ENCODE measurements around the gene CCNG2. TPM values are rescaled to one million over a fixed set of nuclear protein-coding genes. Genes with fewer than 3 reads are reported as not detected.
A peak's percentile ranks its signal among the peaks of the same experiment; 100 is the strongest.

The CCNG2 gene
- total and polyA plus RNA-seq, 9 of the 15 experiments (the other 6 are each of a cell fraction or from before 2014, with no cell fraction given), result 0.49 to 6.6 (median 2.9) TPM

DNA sequence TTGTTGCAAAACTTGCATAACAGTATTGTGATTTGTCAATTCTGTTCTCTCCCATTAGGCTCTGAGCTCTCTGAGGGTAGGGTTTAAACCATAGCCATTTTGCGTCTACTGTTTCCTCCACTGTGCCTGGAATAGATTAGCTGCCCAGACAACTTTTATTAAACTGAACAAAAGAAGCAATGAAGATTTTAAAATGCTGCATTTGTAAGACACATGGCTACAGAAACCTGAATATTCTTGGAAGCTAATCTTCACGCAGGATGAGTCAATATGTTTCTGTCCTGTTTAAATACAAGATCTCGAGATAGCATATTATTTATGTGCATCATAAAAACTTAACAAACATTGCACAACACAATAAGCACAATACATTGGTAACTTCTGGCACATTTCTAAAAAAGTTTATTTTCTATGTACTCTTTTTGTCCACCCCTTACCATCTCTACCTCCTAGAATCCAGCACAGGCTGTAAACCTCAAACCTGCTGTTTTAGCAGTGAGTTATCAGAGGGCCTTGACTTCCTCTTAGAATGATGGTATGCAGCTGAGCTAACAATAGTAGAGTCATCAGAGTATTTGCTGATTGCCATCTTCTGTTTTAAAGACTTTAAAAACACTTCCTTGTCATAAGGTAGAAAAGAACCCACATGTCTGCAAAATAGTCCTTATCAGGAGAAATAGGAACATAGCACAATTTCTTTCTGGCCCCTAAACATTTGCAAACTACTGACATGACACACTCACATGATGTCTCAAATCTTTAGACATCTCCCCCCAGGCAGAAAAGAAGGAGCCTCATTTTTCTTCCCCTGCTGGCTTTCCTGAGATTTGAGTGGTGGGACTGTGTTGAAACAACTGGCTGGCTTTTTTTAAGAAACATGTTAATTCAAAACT is 10.6 kb upstream of the CCNG2 start:
- ChIA-PET POLR2A (interaction anchor here (0.6 to 1.6 kb wide), 4 partner anchors 9 to 1607 kb away, joined by 3 to 4 read pairs (median 3); no protein-coding TSS in a partner anchor), CTCF (ENCODE audit: low intra/inter-chr PET ratio) (no interaction called here)
- intact Hi-C loops (cut with micrococcal nuclease), result no loop called here
- Histone ChIP-seq H3K4me1 (replicated peaks in 1 of 2; ENCODE audit: control insufficient read depth in 2 of 2, insufficient read depth in 2 of 2, low read length in 2 of 2) (peaks cover 0 to 16% of the 10 kb centered on the region in 2 experiments; a peak in 3 of 5 replicates), H3K4me2 (ENCODE audit: insufficient read depth, low read length) (peak overlapping the region; percentile 15; the same call in 1 of the 2 replicates), H2AFZ (ENCODE audit: low read depth, low read length) (peak overlapping the region; percentile 30), H3K27me3 (ENCODE audit: control insufficient read depth in 2 of 2, insufficient read depth in 2 of 2, low read length in 2 of 2) (no peaks in the 10 kb centered on the region), H3K9ac (ENCODE audit: insufficient read depth in 1 of 2, low read depth in 2 of 2, low read length in 2 of 2) (no peak overlapping the region), H3K27ac (ENCODE audit: extremely low read depth, low read depth, low read length) (no peak overlapping the region; the same call in 2 of the 3 replicates), H3K79me2 (ENCODE audit: control insufficient read depth, insufficient read depth, low read length) (no peaks in the 10 kb centered on the region), H3K9me1 (ENCODE audit: control insufficient read depth, insufficient read depth, low read length) (no peaks in the 10 kb centered on the region), H3K9me3 (replicated peaks; ENCODE audit: control insufficient read depth, insufficient read depth, low read depth, low read length) (no peaks in the 10 kb centered on the region), H3K4me3 (no peak overlapping the region), H4K20me1 (replicated peaks; ENCODE audit: control insufficient read depth, insufficient read depth, low read length) (no peaks in the 10 kb centered on the region), H3K36me3 (ENCODE audit: control insufficient read depth, insufficient read depth, low read length) (no peaks in the 10 kb centered on the region)
- peak; percentile 72 for ATAC-seq
- DNase-seq (ENCODE audit: extremely low read depth in 1 of 4, low spot score in 3 of 4), result peak in 1 of 4 experiments; percentile 17
- no TSS peak for BruUV-seq (replicated peaks)
- in situ Hi-C loops (cut with MboI), result no loop called here
- 9% methylated on average over 3 of the region's 3 CpGs for WGBS (ENCODE audit: insufficient coverage, low coverage, missing lambda C conversion rate)
- FAIRE-seq, result no peak
- TF ChIP-seq MIER1 (IDR thresholded peaks at IDR 0.05; ENCODE audit: low read depth) (no peak), ZNF280B (CRISPR knock-in tag; IDR thresholded peaks at IDR 0.05) (no peak), MXI1 (IDR thresholded peaks at IDR 0.05; ENCODE audit: low read depth, low read length) (no peak), KLF13 (tag; IDR thresholded peaks at IDR 0.05; ENCODE audit: borderline replicate concordance, low read depth) (no peak), CUX1 (CRISPR knock-in tag; IDR thresholded peaks at IDR 0.05) (no peak), TAF9B (IDR thresholded peaks at IDR 0.05; ENCODE audit: partially characterized antibody) (no peak), KDM4B (IDR thresholded peaks at IDR 0.05; ENCODE audit: borderline replicate concordance in 2 of 2, low read depth in 1 of 2) (no peak), ZNF253 (CRISPR knock-in tag; conservative IDR thresholded peaks at IDR 0.05) (no peak), SRSF9 (IDR thresholded peaks at IDR 0.05; ENCODE audit: borderline replicate concordance, low read depth, low read length) (no peak), SPI1 (IDR thresholded peaks at IDR 0.05; ENCODE audit: borderline replicate concordance, low read depth, low read length) (peak; percentile 68; the same call in 1 of the 2 replicates), PHF21A (IDR thresholded peaks at IDR 0.05; ENCODE audit: borderline replicate concordance, low read depth) (no peak)
